ENCODE results near the gene S100A9.

DNA sequence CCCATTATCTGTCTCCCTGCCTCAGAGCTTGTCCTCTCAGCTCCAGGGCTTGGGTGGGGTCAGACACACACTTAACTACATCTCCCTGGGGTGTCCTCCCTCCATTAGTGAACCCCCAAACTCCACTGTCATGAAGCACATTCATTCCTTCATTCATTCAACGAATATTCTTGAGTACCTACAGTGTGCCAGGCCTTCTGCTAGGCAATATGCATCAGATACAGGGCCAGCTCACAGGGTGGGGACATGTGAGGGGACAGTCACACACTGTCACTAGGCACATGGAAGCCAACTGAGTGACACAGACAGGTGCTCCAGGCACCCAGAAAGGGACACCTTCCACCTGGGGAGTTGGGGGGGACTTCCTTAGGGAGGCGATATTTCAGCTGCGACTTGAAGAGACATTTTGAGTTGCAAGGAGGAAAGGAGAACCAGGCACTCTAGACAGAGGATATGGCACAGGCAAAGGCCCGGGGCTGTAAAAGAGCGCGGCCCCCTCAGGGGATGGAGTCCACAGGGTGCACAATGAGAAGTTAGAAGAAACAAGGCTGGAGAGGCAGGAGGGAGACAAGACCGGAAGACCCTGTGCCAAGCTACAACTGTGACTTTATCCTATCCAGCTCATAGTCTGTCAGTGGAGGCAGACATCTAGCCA, 41.9 kb downstream of the S100A9 start:
- no peak for TF ChIP-seq TCF7L2 (IDR thresholded peaks at IDR 0.05; ENCODE audit: low read depth, low read length)
- TF ChIP-seq, protein P1, sequence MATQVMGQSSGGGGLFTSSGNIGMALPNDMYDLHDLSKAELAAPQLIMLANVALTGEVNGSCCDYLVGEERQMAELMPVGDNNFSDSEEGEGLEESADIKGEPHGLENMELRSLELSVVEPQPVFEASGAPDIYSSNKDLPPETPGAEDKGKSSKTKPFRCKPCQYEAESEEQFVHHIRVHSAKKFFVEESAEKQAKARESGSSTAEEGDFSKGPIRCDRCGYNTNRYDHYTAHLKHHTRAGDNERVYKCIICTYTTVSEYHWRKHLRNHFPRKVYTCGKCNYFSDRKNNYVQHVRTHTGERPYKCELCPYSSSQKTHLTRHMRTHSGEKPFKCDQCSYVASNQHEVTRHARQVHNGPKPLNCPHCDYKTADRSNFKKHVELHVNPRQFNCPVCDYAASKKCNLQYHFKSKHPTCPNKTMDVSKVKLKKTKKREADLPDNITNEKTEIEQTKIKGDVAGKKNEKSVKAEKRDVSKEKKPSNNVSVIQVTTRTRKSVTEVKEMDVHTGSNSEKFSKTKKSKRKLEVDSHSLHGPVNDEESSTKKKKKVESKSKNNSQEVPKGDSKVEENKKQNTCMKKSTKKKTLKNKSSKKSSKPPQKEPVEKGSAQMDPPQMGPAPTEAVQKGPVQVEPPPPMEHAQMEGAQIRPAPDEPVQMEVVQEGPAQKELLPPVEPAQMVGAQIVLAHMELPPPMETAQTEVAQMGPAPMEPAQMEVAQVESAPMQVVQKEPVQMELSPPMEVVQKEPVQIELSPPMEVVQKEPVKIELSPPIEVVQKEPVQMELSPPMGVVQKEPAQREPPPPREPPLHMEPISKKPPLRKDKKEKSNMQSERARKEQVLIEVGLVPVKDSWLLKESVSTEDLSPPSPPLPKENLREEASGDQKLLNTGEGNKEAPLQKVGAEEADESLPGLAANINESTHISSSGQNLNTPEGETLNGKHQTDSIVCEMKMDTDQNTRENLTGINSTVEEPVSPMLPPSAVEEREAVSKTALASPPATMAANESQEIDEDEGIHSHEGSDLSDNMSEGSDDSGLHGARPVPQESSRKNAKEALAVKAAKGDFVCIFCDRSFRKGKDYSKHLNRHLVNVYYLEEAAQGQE (IDR thresholded peaks at IDR 0.05; ENCODE audit: insufficient read depth in 1 of 2, low read depth in 2 of 2, low read length in 1 of 2), result no peak
- TF ChIP-seq, protein P2, sequence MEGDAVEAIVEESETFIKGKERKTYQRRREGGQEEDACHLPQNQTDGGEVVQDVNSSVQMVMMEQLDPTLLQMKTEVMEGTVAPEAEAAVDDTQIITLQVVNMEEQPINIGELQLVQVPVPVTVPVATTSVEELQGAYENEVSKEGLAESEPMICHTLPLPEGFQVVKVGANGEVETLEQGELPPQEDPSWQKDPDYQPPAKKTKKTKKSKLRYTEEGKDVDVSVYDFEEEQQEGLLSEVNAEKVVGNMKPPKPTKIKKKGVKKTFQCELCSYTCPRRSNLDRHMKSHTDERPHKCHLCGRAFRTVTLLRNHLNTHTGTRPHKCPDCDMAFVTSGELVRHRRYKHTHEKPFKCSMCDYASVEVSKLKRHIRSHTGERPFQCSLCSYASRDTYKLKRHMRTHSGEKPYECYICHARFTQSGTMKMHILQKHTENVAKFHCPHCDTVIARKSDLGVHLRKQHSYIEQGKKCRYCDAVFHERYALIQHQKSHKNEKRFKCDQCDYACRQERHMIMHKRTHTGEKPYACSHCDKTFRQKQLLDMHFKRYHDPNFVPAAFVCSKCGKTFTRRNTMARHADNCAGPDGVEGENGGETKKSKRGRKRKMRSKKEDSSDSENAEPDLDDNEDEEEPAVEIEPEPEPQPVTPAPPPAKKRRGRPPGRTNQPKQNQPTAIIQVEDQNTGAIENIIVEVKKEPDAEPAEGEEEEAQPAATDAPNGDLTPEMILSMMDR (IDR thresholded peaks at IDR 0.05), result no peak
- TF ChIP-seq POLR2AphosphoS5 (IDR thresholded peaks at IDR 0.05; ENCODE audit: low read depth, low read length), result no peak
- TF ChIP-seq SIN3A (IDR thresholded peaks at IDR 0.05; ENCODE audit: borderline replicate concordance, insufficient read depth, low read depth, low read length), result no peak

Measured in Panc1 (cell line).